ENCODE measurements around the gene PCNT. TPM values are rescaled to one million over a fixed set of nuclear protein-coding genes. Genes with fewer than 3 reads are reported as not detected.

The PCNT gene
- total and polyA plus RNA-seq, 9 of the 15 experiments (the other 6 are each of a cell fraction or from before 2014, with no cell fraction given) = 9.1 to 53.5 (median 31.3) TPM

DNA sequence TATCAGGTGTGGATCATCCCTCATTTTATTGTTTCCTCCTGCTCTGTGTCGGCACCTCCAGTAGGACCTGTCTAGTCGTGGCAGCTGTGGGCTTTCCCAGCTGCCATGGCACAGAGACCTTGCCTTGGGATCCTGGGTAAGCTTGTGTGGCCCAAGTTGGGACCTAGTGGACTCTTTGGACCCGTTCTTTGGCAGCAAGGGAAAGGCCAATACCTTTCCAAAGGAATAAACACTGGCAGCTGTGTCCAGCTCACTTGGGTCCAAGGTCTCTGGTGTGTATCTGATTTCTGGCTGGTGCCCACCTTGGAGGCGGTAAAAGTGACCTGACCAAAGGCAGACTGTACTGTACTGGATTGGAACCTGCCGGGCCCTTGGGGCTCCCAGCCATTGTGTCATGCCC, 156.5 kb downstream of the PCNT start:
- H3K4me1 ChIP-seq (replicated peaks in 1 of 2; ENCODE audit: control insufficient read depth in 2 of 2, insufficient read depth in 2 of 2, low read length in 2 of 2) = peaks cover 3 to 7% of the 10 kb centered on the region in 2 experiments; a peak in 1 of 5 replicates
- peaks cover 14% of the 10 kb centered on the region; the same call in 1 of the 3 replicates for H3K79me2 ChIP-seq (ENCODE audit: control insufficient read depth, insufficient read depth, low read length)
- no peaks in the 10 kb centered on the region for H3K9me1 ChIP-seq (ENCODE audit: control insufficient read depth, insufficient read depth, low read length)
- DNase-seq (ENCODE audit: extremely low read depth in 1 of 4, low spot score in 3 of 4) (no peak), FAIRE-seq (no peak), ATAC-seq (no peak)
- H3K4me3 ChIP-seq = no peak overlapping the region
- H3K4me2 ChIP-seq (ENCODE audit: insufficient read depth, low read length) = no peak overlapping the region
- H2AFZ ChIP-seq (ENCODE audit: low read depth, low read length) = no peak overlapping the region
- no TSS peak for BruUV-seq (replicated peaks)
- H3K27ac ChIP-seq (ENCODE audit: extremely low read depth, low read depth, low read length) = no peak overlapping the region
- 79% methylated on average over 5 of the region's 5 CpGs for whole genome bisulfite sequencing (ENCODE audit: insufficient coverage, low coverage, missing lambda C conversion rate)
- in situ Hi-C loops (cut with MboI) = no loop called here
- ChIA-PET POLR2A (interaction anchor here (0.6 to 3.6 kb wide), 3 partner anchors 8 to 52 kb away, joined by 3 to 15 read pairs (median 3); no protein-coding TSS in a partner anchor), CTCF (ENCODE audit: low intra/inter-chr PET ratio) (no interaction called here)
- H4K20me1 ChIP-seq (replicated peaks; ENCODE audit: control insufficient read depth, insufficient read depth, low read length) = no peaks in the 10 kb centered on the region
- intact Hi-C loops (cut with micrococcal nuclease) = no loop called here
- H3K27me3 ChIP-seq (ENCODE audit: control insufficient read depth in 2 of 2, insufficient read depth in 2 of 2, low read length in 2 of 2) = no peaks in the 10 kb centered on the region
- no peaks in the 10 kb centered on the region for H3K9me3 ChIP-seq (replicated peaks; ENCODE audit: control insufficient read depth, insufficient read depth, low read depth, low read length)
- H3K9ac ChIP-seq (ENCODE audit: insufficient read depth in 1 of 2, low read depth in 2 of 2, low read length in 2 of 2) = no peak overlapping the region
- peaks cover 22% of the 10 kb centered on the region; the same call in 2 of the 3 replicates for H3K36me3 ChIP-seq (ENCODE audit: control insufficient read depth, insufficient read depth, low read length)
- TF ChIP-seq TAL1 (IDR thresholded peaks at IDR 0.05) (no peak), SMARCA5 (IDR thresholded peaks at IDR 0.05) (no peak)

DNA sequence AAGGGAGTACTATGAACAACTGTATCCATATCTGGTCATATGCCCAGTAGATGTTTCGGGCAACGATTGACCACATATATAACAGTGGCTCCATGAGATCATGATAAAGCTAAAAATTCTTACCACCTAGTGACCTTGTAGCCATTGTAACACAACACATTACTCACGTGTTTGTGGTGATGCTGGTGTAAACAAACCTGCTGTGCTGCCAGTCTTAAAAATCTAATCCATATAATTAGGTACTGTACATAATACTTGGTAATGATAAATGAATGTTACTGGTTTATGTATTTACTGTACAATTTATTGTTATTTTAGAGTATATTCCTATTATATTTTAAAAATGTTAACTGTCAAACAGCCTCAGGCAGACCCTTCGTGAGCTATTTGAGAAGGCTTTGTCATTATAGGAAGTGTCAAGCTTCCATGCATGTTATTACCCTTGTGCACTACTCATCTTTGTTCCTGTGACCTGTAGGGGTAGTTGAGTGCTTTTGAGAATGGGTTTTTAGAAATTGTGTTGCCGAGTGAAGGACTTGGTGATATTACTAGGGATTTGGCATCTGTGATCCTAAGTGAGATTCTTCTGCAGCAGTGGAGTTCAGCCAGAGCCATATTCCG, 158.4 kb downstream of the PCNT start:
- no peak; the same call in 2 of the 3 replicates for ATAC-seq
- H3K9me1 ChIP-seq (ENCODE audit: control insufficient read depth, insufficient read depth, low read length) = no peaks in the 10 kb centered on the region
- no peak overlapping the region for H3K27ac ChIP-seq (ENCODE audit: extremely low read depth, low read depth, low read length)
- no peak overlapping the region for H3K4me2 ChIP-seq (ENCODE audit: insufficient read depth, low read length)
- H3K79me2 ChIP-seq (ENCODE audit: control insufficient read depth, insufficient read depth, low read length) = peaks cover 14% of the 10 kb centered on the region; the same call in 1 of the 3 replicates
- peaks cover 26% of the 10 kb centered on the region; the same call in 1 of the 3 replicates for H3K36me3 ChIP-seq (ENCODE audit: control insufficient read depth, insufficient read depth, low read length)
- no TSS peak for BruUV-seq (replicated peaks)
- no peaks in the 10 kb centered on the region for H4K20me1 ChIP-seq (replicated peaks; ENCODE audit: control insufficient read depth, insufficient read depth, low read length)
- no peak for DNase-seq (ENCODE audit: extremely low read depth in 1 of 4, low spot score in 3 of 4)
- H3K9me3 ChIP-seq (replicated peaks; ENCODE audit: control insufficient read depth, insufficient read depth, low read depth, low read length) = no peaks in the 10 kb centered on the region
- H2AFZ ChIP-seq (ENCODE audit: low read depth, low read length) = no peak overlapping the region
- intact Hi-C loops (cut with micrococcal nuclease) (no loop called here), in situ Hi-C loops (cut with MboI) (no loop called here)
- no peak overlapping the region for H3K4me3 ChIP-seq
- H3K27me3 ChIP-seq (ENCODE audit: control insufficient read depth in 2 of 2, insufficient read depth in 2 of 2, low read length in 2 of 2) = no peaks in the 10 kb centered on the region
- H3K4me1 ChIP-seq (replicated peaks in 1 of 2; ENCODE audit: control insufficient read depth in 2 of 2, insufficient read depth in 2 of 2, low read length in 2 of 2) = peaks cover 3 to 7% of the 10 kb centered on the region in 2 experiments; a peak in 1 of 5 replicates
- H3K9ac ChIP-seq (ENCODE audit: insufficient read depth in 1 of 2, low read depth in 2 of 2, low read length in 2 of 2) = no peak overlapping the region
- POLR2A ChIA-PET = interaction anchor here (0.7 to 3.6 kb wide), 2 partner anchors 10 to 18 kb away, joined by 4 to 15 read pairs; no protein-coding TSS in a partner anchor
- WGBS (ENCODE audit: insufficient coverage, low coverage, missing lambda C conversion rate) = 71% methylated on average over 6 of the region's 6 CpGs
- TF ChIP-seq CHD2 (IDR thresholded peaks at IDR 0.05; ENCODE audit: low read depth, low read length) (no peak), BHLHE40 (IDR thresholded peaks at IDR 0.05; ENCODE audit: low read length) (0 out of 2 replicates have a peak, but pooled peaks have one; percentile 14)
- no peak for FAIRE-seq
- CTCF ChIA-PET (ENCODE audit: low intra/inter-chr PET ratio) = no interaction called here
